GM11168 (cell line): Measurements from ENCODE around the gene TRERF1.

Experiments
- in situ Hi-C: fragments of 300-500 bp; cut with MboI; formaldehyde crosslinking; loops from one replicate; pipeline ENCODE4 v1.12.0; 2022; ENCODE audit warnings: low sequenced_read_pairs; ENCODE audit not compliant: unreplicated experiment

The TRERF1 gene

GRCh38 chr6:42427871-42428270 is 23.9 kb downstream of the TRERF1 start:
- in situ Hi-C loops = no loop called here

- in situ Hi-C loops = no loop called here
Observed at GRCh38 chr6:42426191-42426590, 25.5 kb downstream of the TRERF1 start.

GRCh38 chr6:42424906-42425474 is 26.7 kb downstream of the TRERF1 start:
- in situ Hi-C loops = no loop called here

- in situ Hi-C loops = no loop called here
Observed at GRCh38 chr6:42423244-42423643, 28.5 kb downstream of the TRERF1 start.

GRCh38 chr6:42420741-42421140 is 31.0 kb downstream of the TRERF1 start:
- in situ Hi-C loops = no loop called here

GRCh38 chr6:42419490-42420280 is 32.0 kb downstream of the TRERF1 start:
- in situ Hi-C loops = no loop called here

GRCh38 chr6:42418724-42419123 is 33.0 kb downstream of the TRERF1 start:
- in situ Hi-C loops = no loop called here

GRCh38 chr6:42417641-42418112 is 34.0 kb downstream of the TRERF1 start:
- in situ Hi-C loops = no loop called here

- in situ Hi-C loops = no loop called here
Observed at GRCh38 chr6:42411406-42411805, 40.3 kb downstream of the TRERF1 start.

- in situ Hi-C loops = no loop called here
Observed at GRCh38 chr6:42410861-42411260, 40.9 kb downstream of the TRERF1 start.

GRCh38 chr6:42409581-42409980 is 42.1 kb downstream of the TRERF1 start:
- in situ Hi-C loops = no loop called here

GRCh38 chr6:42407379-42407778 is 44.3 kb downstream of the TRERF1 start:
- in situ Hi-C loops = no loop called here

GRCh38 chr6:42406306-42407280 is 45.1 kb downstream of the TRERF1 start:
- in situ Hi-C loops = no loop called here

GRCh38 chr6:42405021-42405420 is 46.7 kb downstream of the TRERF1 start:
- in situ Hi-C loops = no loop called here

GRCh38 chr6:42404484-42404883 is 47.2 kb downstream of the TRERF1 start:
- in situ Hi-C loops = no loop called here

- in situ Hi-C loops = no loop called here
Observed at GRCh38 chr6:42403831-42404230, 47.9 kb downstream of the TRERF1 start.

GRCh38 chr6:42403421-42403820 is 48.3 kb downstream of the TRERF1 start:
- in situ Hi-C loops = no loop called here

- in situ Hi-C loops = no loop called here
Observed at GRCh38 chr6:42402184-42402583, 49.5 kb downstream of the TRERF1 start.

- in situ Hi-C loops = no loop called here
Observed at GRCh38 chr6:42401613-42401951, 50.1 kb downstream of the TRERF1 start.

- in situ Hi-C loops = no loop called here
Observed at GRCh38 chr6:42400886-42401612, 50.7 kb downstream of the TRERF1 start.
